ENCODE results near the gene SLC7A10.
"Not testable (repeated sequence)": the region's sequence is repeated elsewhere in the genome, so short reads cannot be mapped to it uniquely, and the experiment has no call there.

The SLC7A10 gene

GRCh38 chr19:33235996-33236350 is 10.3 kb upstream of the SLC7A10 start:
- no peak overlapping the region for H3K4me3 Mint-ChIP-seq
- ATAC-seq (no peak), DNase-seq (no peak)
- H3K27ac Mint-ChIP-seq, result no peak overlapping the region
- H3K9me3 Mint-ChIP-seq, result no peaks in the 10 kb centered on the region
- H3K4me1 Mint-ChIP-seq, result peaks cover 3% of the 10 kb centered on the region
- H3K36me3 Mint-ChIP-seq (ENCODE audit: low read depth), result no peaks in the 10 kb centered on the region
- peaks cover 5% of the 10 kb centered on the region for H3K27me3 Mint-ChIP-seq

- no peak overlapping the region for H3K4me3 Mint-ChIP-seq
- no peak overlapping the region for H3K27ac Mint-ChIP-seq
These were observed 9.8 kb upstream of the SLC7A10 start for GRCh38 chr19:33235269-33235995.

GRCh38 chr19:33234736-33235135 is 9.1 kb upstream of the SLC7A10 start:
- no peak for DNase-seq
- H3K27me3 Mint-ChIP-seq, result peaks cover 16% of the 10 kb centered on the region
- H3K9me3 Mint-ChIP-seq, result no peaks in the 10 kb centered on the region
- no peak overlapping the region for H3K4me3 Mint-ChIP-seq
- H3K4me1 Mint-ChIP-seq, result peaks cover 3% of the 10 kb centered on the region
- H3K36me3 Mint-ChIP-seq (ENCODE audit: low read depth), result no peaks in the 10 kb centered on the region
- ATAC-seq, result no peak
- no peak overlapping the region for H3K27ac Mint-ChIP-seq

More at GRCh38 chr19:33235269-33235995, 9.8 kb upstream of the SLC7A10 start:
- Mint-ChIP-seq H3K36me3 (ENCODE audit: low read depth) (no peaks in the 10 kb centered on the region), H3K4me1 (peaks cover 3% of the 10 kb centered on the region), H3K27me3 (peaks cover 10% of the 10 kb centered on the region), H3K9me3 (no peaks in the 10 kb centered on the region)
- DNase-seq (peak; percentile 81), ATAC-seq (peak; percentile 77)

GRCh38 chr19:33234092-33234491 is 8.4 kb upstream of the SLC7A10 start:
- no peak overlapping the region for H3K27ac Mint-ChIP-seq
- H3K4me3 Mint-ChIP-seq, result no peak overlapping the region
- ATAC-seq, result no peak
- peaks cover 18% of the 10 kb centered on the region for H3K27me3 Mint-ChIP-seq
- H3K36me3 Mint-ChIP-seq (ENCODE audit: low read depth), result no peaks in the 10 kb centered on the region
- no peak for DNase-seq
- no peaks in the 10 kb centered on the region for H3K9me3 Mint-ChIP-seq
- peaks cover 3% of the 10 kb centered on the region for H3K4me1 Mint-ChIP-seq

- ATAC-seq, result no peak
- Mint-ChIP-seq H3K4me3 (no peak overlapping the region), H3K4me1 (peaks cover 3% of the 10 kb centered on the region), H3K27me3 (peaks cover 26% of the 10 kb centered on the region), H3K27ac (no peak overlapping the region), H3K9me3 (peaks cover 7% of the 10 kb centered on the region), H3K36me3 (ENCODE audit: low read depth) (peaks cover 6% of the 10 kb centered on the region)
- no peak for DNase-seq
These were observed 7.6 kb upstream of the SLC7A10 start for GRCh38 chr19:33233056-33233873.

GRCh38 chr19:33232656-33233055 is 7.0 kb upstream of the SLC7A10 start:
- Mint-ChIP-seq H3K9me3 (peaks cover 13% of the 10 kb centered on the region), H3K4me3 (no peak overlapping the region), H3K36me3 (ENCODE audit: low read depth) (peaks cover 10% of the 10 kb centered on the region), H3K4me1 (peaks cover 3% of the 10 kb centered on the region), H3K27ac (no peak overlapping the region), H3K27me3 (peaks cover 30% of the 10 kb centered on the region)
- DNase-seq, result no peak
- ATAC-seq, result no peak

- ATAC-seq (no peak), DNase-seq (no peak)
- H3K9me3 Mint-ChIP-seq, result peaks cover 17% of the 10 kb centered on the region
- no peak overlapping the region for H3K4me3 Mint-ChIP-seq
- H3K36me3 Mint-ChIP-seq (ENCODE audit: low read depth), result peaks cover 14% of the 10 kb centered on the region
- H3K27ac Mint-ChIP-seq, result no peak overlapping the region
- H3K27me3 Mint-ChIP-seq, result peaks cover 38% of the 10 kb centered on the region
- peaks cover 3% of the 10 kb centered on the region for H3K4me1 Mint-ChIP-seq
These were observed 5.9 kb upstream of the SLC7A10 start for GRCh38 chr19:33231511-33231910.

- Mint-ChIP-seq H3K4me1 (peaks cover 9% of the 10 kb centered on the region), H3K4me3 (no peak overlapping the region), H3K36me3 (ENCODE audit: low read depth) (peaks cover 14% of the 10 kb centered on the region), H3K9me3 (peaks cover 17% of the 10 kb centered on the region), H3K27ac (no peak overlapping the region), H3K27me3 (peaks cover 46% of the 10 kb centered on the region)
- ATAC-seq, result no peak
- no peak for DNase-seq
These were observed 4.3 kb upstream of the SLC7A10 start for GRCh38 chr19:33229962-33230361.

GRCh38 chr19:33227870-33228599 is 2.4 kb upstream of the SLC7A10 start:
- Mint-ChIP-seq H3K27ac (no peak overlapping the region), H3K4me3 (no peak overlapping the region), H3K4me1 (peaks cover 10% of the 10 kb centered on the region), H3K9me3 (peaks cover 17% of the 10 kb centered on the region), H3K27me3 (peaks cover 56% of the 10 kb centered on the region), H3K36me3 (ENCODE audit: low read depth) (peaks cover 14% of the 10 kb centered on the region)
- DNase-seq (no peak), ATAC-seq (no peak)

GRCh38 chr19:33227242-33227650 is 1.6 kb upstream of the SLC7A10 start:
- Mint-ChIP-seq H3K4me3 (no peak overlapping the region), H3K36me3 (ENCODE audit: low read depth) (peaks cover 14% of the 10 kb centered on the region), H3K27ac (no peak overlapping the region), H3K27me3 (peaks cover 60% of the 10 kb centered on the region), H3K4me1 (peaks cover 10% of the 10 kb centered on the region), H3K9me3 (peaks cover 17% of the 10 kb centered on the region)
- ATAC-seq, result peak; percentile 14
- no peak for DNase-seq

- H3K9me3 Mint-ChIP-seq, result peaks cover 17% of the 10 kb centered on the region
- no peak overlapping the region for H3K27ac Mint-ChIP-seq
- H3K27me3 Mint-ChIP-seq, result peaks cover 58% of the 10 kb centered on the region
These were observed 1.0 kb upstream of the SLC7A10 start for GRCh38 chr19:33226550-33227241.

GRCh38 chr19:33224694-33225457 is 774 bp downstream of the SLC7A10 start:
- DNase-seq (no peak), ATAC-seq (no peak)
- Mint-ChIP-seq H3K4me1 (peaks cover 10% of the 10 kb centered on the region), H3K27me3 (peaks cover 55% of the 10 kb centered on the region), H3K9me3 (peaks cover 17% of the 10 kb centered on the region), H3K36me3 (ENCODE audit: low read depth) (peaks cover 14% of the 10 kb centered on the region), H3K27ac (no peak overlapping the region), H3K4me3 (no peak overlapping the region)

More at GRCh38 chr19:33226550-33227241, 1.0 kb upstream of the SLC7A10 start:
- ATAC-seq, result no peak
- Mint-ChIP-seq H3K4me1 (peaks cover 10% of the 10 kb centered on the region), H3K36me3 (ENCODE audit: low read depth) (peaks cover 14% of the 10 kb centered on the region), H3K4me3 (peak overlapping the region; percentile 53)
- DNase-seq, result no peak

GRCh38 chr19:33222255-33222654 is 3.4 kb downstream of the SLC7A10 start:
- not testable (repeated sequence) for H3K4me3 Mint-ChIP-seq; H3K4me1 Mint-ChIP-seq; H3K36me3 Mint-ChIP-seq (ENCODE audit: low read depth); H3K9me3 Mint-ChIP-seq; H3K27ac Mint-ChIP-seq; ATAC-seq; DNase-seq
- H3K27me3 Mint-ChIP-seq, result peaks cover 36% of the 10 kb centered on the region
